GM21447 (cell line): ENCODE data around the gene ICE2.

Source experiments
- ATAC-seq: cut with Tn5 transposase; IDR thresholded peaks from one replicate; pipeline ENCODE4 v1.9.1; 2021; ENCODE audit not compliant: unreplicated experiment

The ICE2 gene

DNA sequence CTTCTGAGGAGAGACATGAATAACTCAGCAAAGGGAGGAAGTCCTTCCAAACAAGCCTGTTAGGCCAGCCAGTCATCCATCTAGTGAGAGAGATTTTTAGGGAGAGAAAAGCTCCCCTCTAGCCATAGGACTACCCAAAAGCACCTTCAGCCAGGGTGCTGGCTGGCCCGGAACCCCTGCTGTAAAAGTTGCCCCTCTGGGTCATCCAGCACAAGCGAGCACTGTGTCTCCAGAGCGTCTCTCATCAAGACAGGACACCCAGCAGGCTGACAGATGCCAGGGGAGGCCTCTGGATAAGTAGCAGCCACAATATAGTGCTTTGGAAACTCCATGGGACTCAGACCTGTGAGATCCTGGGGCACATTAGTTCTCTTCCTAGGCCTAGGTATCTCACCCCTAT is 105.6 kb downstream of the ICE2 start:
- ATAC-seq: no peak

DNA sequence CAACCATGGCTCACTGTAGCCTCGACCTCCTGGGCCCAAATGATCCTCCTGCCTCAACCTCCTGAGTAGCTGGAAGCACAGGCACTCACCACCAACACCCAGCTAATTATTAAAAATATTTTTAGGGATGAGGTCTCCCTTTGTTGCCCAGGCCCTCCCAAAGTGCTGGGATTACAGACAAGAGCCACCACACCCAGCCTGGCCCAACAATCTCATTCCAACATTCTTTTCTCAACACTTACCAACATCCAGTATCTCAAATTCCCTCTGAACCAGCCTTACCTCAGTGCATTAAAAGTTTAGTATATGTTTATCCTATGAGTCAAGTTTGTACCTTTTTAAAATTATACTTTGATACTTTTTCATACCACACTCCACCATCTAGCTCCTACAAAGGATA is 106.2 kb downstream of the ICE2 start:
- ATAC-seq: no peak

DNA sequence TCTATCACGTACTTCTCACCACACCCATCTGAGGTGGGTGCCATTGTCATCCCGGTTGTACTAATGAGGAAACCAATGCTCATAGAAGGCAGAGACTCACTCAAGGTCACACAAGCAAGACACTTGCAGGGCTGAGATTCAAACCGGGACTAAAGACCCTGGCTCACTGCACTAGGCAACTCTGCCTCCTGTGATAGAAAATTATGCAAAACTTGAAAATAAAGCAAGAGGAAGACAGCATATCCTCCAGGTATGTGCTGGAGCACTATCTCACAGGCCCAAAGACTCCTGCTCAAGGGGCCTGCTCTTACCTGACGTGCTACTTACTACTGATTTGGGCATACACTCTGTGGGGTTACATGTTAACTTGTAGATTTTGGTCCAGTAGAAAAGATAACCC is 106.7 kb downstream of the ICE2 start:
- no peak for ATAC-seq

DNA sequence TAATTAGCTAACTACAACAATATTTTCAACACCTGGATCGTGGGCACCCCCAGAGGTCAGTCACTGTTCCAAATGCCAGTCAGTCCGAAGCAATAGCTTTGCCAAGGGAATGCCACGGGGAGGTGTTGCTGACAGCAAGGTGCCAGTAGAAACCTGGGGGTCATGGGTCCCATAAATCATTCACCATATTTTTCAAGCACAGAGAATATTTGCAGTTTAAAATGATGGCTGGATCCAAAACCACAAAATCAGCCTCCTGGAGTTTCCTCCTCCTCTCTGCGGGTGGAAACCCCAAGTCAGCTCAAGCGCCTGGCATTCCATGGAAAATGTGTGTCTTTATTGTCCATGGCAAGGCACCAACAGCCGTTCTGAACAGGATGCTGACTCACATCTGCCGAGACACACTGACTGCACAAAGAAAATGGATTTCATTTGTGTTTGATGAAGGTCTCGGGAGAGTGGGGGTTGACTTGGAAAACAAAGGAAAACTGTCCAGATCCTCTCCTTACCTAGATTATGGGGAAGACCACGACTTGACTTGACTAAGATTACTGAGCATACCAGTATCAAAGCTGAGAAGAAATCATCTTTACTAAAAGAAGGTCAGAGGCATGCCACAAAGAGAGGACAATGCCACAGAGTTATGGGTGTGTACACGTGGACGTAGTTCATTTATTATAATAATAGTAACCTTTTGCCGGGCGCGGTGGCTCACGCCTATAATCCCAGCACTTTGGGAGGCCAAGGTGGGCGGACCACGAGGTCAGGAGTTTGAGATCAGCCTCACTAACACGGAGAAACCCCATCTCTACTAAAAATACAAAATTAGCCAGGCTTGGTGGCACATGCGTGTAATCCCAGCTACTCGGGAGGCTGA is 107.5 kb downstream of the ICE2 start:
- ATAC-seq: no peak

DNA sequence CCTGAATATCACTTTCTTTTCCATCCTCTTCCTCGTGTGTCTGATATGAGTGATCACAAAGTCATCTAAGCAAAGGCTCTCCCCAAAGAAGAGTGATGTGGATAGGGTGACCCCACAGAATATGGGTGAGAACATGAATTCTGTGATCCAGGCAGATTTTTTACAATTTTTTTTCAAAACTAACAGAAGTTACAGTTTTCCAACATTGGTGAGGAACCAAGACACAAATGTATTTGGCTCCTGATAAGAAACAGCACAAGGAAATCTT is 108.1 kb downstream of the ICE2 start:
- no peak for ATAC-seq

DNA sequence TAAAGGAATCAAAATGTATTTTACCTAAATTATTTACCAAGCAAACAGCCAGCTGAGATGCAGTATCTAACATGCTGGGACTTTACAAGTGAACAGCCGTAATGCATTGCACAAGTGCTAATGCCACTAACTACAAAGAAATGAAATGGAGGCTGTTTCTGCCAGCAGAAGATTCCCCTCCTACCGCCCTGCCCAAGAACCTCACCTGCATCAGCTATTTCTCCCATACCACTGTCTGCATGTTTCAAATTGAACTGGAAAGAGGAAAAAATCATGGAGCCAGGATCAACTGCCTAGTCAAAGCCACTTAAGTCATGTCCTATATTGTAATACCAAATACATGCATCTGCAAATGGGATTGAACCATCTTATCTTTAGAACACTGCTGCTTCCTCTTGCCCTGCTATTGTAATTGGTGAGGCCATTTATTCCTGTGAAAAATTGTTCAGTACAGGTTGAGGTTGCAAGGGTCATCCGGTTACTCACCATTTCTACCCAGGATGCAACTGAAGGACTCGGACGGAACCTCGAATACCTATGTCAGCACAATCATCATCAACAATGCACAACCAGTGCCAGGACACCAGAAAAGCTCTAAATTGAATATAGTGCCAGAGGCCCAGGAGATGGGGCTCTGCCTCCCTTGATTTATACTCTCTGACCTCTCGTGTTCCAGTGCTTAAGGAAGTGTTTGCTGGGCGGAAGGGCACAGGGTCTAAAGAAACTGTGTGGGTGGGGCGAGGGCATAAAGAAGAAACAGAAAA is 108.7 kb downstream of the ICE2 start:
- no peak for ATAC-seq

DNA sequence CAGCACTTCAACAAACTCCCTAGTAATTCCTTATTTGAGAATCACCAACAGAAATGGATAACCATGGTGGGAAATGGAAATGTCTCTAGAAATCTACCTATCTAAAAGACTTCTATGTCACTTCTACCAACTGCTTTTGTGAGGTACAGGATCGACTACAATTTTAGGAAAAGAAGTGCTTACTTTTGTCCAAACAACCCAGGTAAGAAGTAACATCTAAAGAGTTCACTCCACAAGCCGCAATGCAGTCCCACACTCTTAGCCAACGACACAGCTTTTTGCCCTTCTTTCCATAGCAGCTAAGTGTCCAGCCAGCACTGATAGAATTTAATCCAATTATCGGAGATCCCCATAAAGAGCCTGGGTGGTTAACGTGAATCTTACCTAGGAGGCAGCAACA is 109.2 kb downstream of the ICE2 start:
- ATAC-seq: no peak
